IgD-negative memory B cell (primary cell): Measurements from ENCODE around the gene C17orf107. TPM values are rescaled to one million over a fixed set of nuclear protein-coding genes. Genes with fewer than 3 reads are reported as not detected.
"Not testable (repeated sequence)": the region's sequence is repeated elsewhere in the genome, so short reads cannot be mapped to it uniquely, and the experiment has no call there.

ENCODE experiments used
- H3K27ac Mint-ChIP-seq, 3 donors: one replicate each; pipeline ENCODE4 v1.8.0; 2020 to 2022; ENCODE audit warnings: mild to moderate bottlenecking in 3 of 3, mixed read lengths in 3 of 3, moderate library complexity in 1 of 3
- H3K27me3 Mint-ChIP-seq: one replicate; pipeline ENCODE4 v1.8.0; 2021; ENCODE audit warnings: mixed read lengths
- H3K36me3 Mint-ChIP-seq: one replicate; pipeline ENCODE4 v1.8.0; 2020; ENCODE audit warnings: mild to moderate bottlenecking, mixed read lengths
- H3K4me1 Mint-ChIP-seq, 3 donors: one replicate each; pipeline ENCODE4 v1.8.0; 2020 to 2022; ENCODE audit warnings: mixed read lengths in 3 of 3, mild to moderate bottlenecking in 1 of 3
- H3K4me3 Mint-ChIP-seq, 4 donors: one replicate each; pipeline ENCODE4 v1.8.0; 2020 to 2022; ENCODE audit warnings: mild to moderate bottlenecking in 4 of 4, mixed read lengths in 4 of 4, moderate library complexity in 3 of 4
- H3K9me3 Mint-ChIP-seq, 3 donors: one replicate each; pipeline ENCODE4 v1.8.0; 2020 to 2021; ENCODE audit warnings: mixed read lengths in 3 of 3, mild to moderate bottlenecking in 1 of 3
- polyA plus RNA-seq: library from polyadenylated mRNA; unstranded; fragments of 300-500 nt; fragmentation: Illumina TruSeq; gene quantifications from one replicate; pipeline ENCODE4 v1.2.3, GENCODE V29; 2021

The C17orf107 gene
- 1.0 TPM for polyA plus RNA-seq

GRCh38 chr17:4899341-4900230, at the start of gene C17orf107:
TSS of gene C17orf107 (plus strand) at chr17:4899536. CDS start at chr17:4899763, 227 bp downstream.
- Mint-ChIP-seq H3K36me3 (peaks cover 3% of the 10 kb centered on the region), H3K27me3 (no peaks in the 10 kb centered on the region), H3K9me3 (no peaks in the 10 kb centered on the region), H3K4me3 (peak within 1 kb of the TSS; percentile 91 to 98 (median 96)), H3K4me1 (peaks cover 17 to 22% (median 21%) of the 10 kb centered on the region in 3 donors), H3K27ac (peak within 1 kb of the TSS; percentile 86 to 99 (median 98))

- Mint-ChIP-seq H3K4me1 (peaks cover 12 to 27% (median 13%) of the 10 kb centered on the region in 3 donors), H3K9me3 (no peaks in the 10 kb centered on the region), H3K27ac (no peak overlapping the region), H3K36me3 (peaks cover 5% of the 10 kb centered on the region), H3K4me3 (no peak overlapping the region), H3K27me3 (no peaks in the 10 kb centered on the region)
Measured at GRCh38 chr17:4850246-4850645, 49.1 kb upstream of the C17orf107 start.

- Mint-ChIP-seq H3K4me1 (peaks cover 9 to 24% (median 10%) of the 10 kb centered on the region in 3 donors), H3K27ac (no peak overlapping the region)
Measured at GRCh38 chr17:4851084-4851483, 48.3 kb upstream of the C17orf107 start.

DNA sequence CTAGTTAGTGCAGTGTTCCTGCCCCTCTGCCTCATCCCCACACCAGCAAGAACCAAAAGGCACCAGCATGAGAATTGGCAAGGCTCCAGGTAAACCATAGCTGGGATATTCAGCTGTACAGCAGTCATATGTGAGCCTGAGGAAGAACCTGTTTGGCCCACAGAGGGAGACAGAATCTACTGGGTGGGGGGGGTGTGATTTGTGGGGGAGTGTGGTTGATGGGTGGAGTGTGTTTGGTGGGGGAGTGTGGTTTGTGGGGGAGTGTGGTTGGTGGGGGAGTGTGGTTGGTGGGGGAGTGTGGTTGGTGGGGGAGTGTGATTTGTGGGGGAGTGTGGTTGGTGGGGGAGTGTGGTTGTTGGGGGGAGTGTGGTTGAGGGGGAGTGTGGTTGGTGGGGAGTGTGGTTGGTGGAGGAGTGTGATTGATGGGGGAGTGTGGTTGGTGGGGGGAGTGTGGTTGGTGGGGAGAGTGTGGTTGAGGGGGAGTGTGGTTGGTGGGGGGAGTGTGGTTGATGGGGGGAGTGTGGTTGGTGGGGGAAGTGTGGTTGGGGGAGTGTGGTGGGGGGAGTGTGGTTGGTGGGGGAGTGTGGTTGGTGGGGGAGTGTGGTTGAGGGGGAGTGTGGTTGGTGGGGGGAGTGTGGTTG, 46.6 kb upstream of the C17orf107 start:
- Mint-ChIP-seq H3K4me3 (no peak overlapping the region), H3K27ac (no peak overlapping the region), H3K27me3 (no peaks in the 10 kb centered on the region), H3K4me1 (peaks cover 9 to 19% (median 11%) of the 10 kb centered on the region in 3 donors), H3K36me3 (peaks cover 5% of the 10 kb centered on the region), H3K9me3 (no peaks in the 10 kb centered on the region)

More at GRCh38 chr17:4851084-4851483, 48.3 kb upstream of the C17orf107 start:
- H3K36me3 Mint-ChIP-seq, result peaks cover 5% of the 10 kb centered on the region
- no peaks in the 10 kb centered on the region for H3K9me3 Mint-ChIP-seq
- H3K4me3 Mint-ChIP-seq, result no peak overlapping the region
- no peaks in the 10 kb centered on the region for H3K27me3 Mint-ChIP-seq

- H3K4me3 Mint-ChIP-seq, result no peak overlapping the region
Measured at GRCh38 chr17:4853208-4853671, 46.1 kb upstream of the C17orf107 start.

DNA sequence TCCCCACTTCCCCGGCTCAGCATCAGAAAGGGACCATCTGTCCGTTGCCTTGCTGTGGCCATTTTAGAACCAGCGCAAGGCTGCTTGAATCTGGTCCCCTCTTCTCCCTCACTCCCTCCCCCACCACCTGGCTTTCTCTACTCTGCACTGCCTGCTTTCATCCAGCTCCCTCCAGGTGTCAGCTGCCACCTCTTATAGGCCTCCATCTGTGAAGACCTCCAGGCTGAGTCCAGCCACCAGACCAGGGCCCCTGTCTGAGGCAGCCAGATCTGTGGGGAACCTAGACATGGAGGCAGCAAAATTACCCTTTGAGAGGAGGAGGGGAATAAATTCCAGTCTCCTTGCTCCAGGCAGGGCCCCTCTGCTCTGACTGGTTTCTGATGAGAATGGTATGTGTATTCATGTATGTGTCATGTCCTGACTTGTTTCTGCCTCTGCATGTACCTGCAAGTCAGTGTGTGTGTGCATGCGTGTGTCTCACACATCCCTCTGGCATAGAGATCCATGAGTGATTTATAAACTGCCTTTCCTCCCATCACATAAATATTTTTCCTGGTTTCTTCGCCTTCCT, 45.1 kb upstream of the C17orf107 start:
- no peak overlapping the region for H3K4me3 Mint-ChIP-seq
- H3K27ac Mint-ChIP-seq, result peak overlapping the region in 1 of 3 donors; percentile 7
- H3K9me3 Mint-ChIP-seq, result no peaks in the 10 kb centered on the region
- H3K4me1 Mint-ChIP-seq, result peaks cover 8 to 20% (median 14%) of the 10 kb centered on the region in 3 donors
- H3K36me3 Mint-ChIP-seq, result peaks cover 5% of the 10 kb centered on the region
- H3K27me3 Mint-ChIP-seq, result no peaks in the 10 kb centered on the region

More at GRCh38 chr17:4853208-4853671, 46.1 kb upstream of the C17orf107 start:
- Mint-ChIP-seq H3K27me3 (no peaks in the 10 kb centered on the region), H3K27ac (peak overlapping the region in 1 of 3 donors; percentile 7), H3K4me1 (peaks cover 9 to 19% (median 14%) of the 10 kb centered on the region in 3 donors), H3K9me3 (no peaks in the 10 kb centered on the region), H3K36me3 (peaks cover 5% of the 10 kb centered on the region)

DNA sequence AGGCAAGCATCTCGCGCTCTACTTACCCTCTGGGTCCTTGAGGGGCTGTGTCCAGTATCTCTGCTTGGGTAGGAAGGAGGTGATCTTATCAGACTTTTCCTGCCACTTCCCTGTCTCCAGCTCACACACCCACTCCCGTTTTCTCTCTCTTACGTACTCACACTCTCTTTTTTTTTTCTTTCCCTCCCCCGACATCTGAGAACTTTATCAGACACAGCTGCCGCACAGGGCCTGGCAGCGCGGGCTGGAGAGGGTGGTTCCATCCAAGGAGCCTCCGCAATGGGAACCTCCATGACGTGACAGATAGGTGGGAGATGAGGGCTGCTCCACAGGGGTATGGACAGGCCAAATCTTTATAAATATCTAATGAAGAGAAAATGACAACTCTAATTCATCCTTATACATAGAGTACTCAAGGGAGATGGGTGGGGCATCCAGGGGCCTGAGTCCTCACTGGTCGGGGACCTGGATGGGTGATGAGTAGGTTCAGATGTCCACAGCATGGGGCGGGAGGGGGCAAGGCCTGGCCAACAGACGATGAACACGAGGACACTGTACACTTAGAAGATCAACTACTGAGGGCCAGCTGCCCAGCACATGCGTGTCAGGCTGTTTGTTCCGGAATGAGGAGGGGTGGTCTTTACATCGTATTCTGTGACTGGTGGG, 42.9 kb upstream of the C17orf107 start:
- H3K4me1 Mint-ChIP-seq, result peaks cover 8 to 10% (median 9%) of the 10 kb centered on the region in 3 donors

DNA sequence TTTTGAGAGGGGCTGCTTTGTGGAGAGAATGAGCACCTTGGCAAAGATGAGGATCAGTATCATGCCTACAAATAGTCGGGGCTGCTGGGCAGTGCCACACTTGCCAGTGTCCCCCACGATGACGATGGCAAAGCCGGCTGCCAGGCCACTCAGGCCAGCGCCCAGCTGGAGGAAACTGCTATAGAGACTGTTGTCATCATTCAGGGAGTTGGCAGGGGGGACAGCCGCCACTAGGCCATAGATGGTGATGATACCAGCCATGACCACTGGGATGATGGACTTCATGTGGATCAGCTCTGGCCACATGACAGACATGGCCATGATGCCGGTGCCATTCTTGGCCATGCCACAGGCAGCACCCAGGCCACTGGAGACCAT, 42.4 kb upstream of the C17orf107 start:
- Mint-ChIP-seq H3K4me1 (peaks cover 8 to 10% (median 8%) of the 10 kb centered on the region in 3 donors), H3K4me3 (no peak overlapping the region), H3K27ac (no peak overlapping the region), H3K27me3 (no peaks in the 10 kb centered on the region), H3K9me3 (no peaks in the 10 kb centered on the region), H3K36me3 (peaks cover 3% of the 10 kb centered on the region)

More for the DNA sequence above, 42.9 kb upstream of the C17orf107 start:
- Mint-ChIP-seq H3K4me3 (no peak overlapping the region), H3K27ac (no peak overlapping the region), H3K36me3 (peaks cover 3% of the 10 kb centered on the region), H3K9me3 (no peaks in the 10 kb centered on the region), H3K27me3 (no peaks in the 10 kb centered on the region)

DNA sequence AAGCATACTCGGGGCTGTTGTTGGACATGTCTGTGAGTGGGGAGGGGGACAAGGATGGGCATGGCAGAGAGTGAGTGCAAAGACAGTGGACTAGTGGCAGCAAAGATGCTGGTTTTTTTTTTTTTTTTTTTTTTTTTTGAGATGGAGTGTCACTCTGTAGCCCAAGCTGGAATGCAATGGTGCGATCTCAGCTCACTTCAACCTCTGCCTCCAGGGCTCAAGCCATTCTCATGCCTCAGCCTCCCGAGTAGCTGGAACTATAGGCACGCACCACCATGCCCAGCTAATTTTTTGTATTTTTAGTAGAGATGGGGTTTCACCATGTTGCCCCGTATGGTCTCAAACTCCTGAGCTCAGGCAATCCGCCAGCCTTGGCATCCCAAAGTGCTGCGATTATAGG, 42.0 kb upstream of the C17orf107 start:
- H3K4me3 Mint-ChIP-seq, H3K27me3 Mint-ChIP-seq, H3K27ac Mint-ChIP-seq, H3K9me3 Mint-ChIP-seq, H3K36me3 Mint-ChIP-seq, H3K4me1 Mint-ChIP-seq: not testable (repeated sequence)

GRCh38 chr17:4858068-4858881, 41.1 kb upstream of the C17orf107 start:
- Mint-ChIP-seq H3K27ac (no peak overlapping the region), H3K27me3 (no peaks in the 10 kb centered on the region), H3K36me3 (peaks cover 3% of the 10 kb centered on the region), H3K9me3 (no peaks in the 10 kb centered on the region), H3K4me1 (peaks cover 5 to 7% (median 5%) of the 10 kb centered on the region in 3 donors), H3K4me3 (no peak overlapping the region)

DNA sequence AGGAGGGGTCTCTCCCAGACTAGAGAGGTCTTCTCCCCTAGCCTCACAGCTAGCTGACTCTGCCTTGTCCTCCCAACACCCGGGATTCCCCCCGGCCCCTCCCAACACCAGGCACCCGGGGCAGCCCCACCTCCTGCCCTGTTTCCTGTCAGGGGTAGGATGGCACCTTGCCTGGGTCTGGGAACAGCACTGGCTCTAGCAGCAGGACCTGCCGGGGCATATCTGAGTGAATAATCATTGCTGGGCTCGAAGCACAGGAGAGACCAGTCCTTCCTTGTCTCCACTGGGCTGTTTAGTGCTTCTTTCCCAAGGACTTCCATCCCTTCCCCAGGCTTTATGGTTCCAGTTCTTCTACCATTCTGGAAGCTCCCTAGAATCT, 40.5 kb upstream of the C17orf107 start:
- no peak overlapping the region for H3K27ac Mint-ChIP-seq
- no peaks in the 10 kb centered on the region for H3K9me3 Mint-ChIP-seq
- no peak overlapping the region for H3K4me3 Mint-ChIP-seq
- peaks cover 5 to 7% (median 5%) of the 10 kb centered on the region in 3 donors for H3K4me1 Mint-ChIP-seq
- no peaks in the 10 kb centered on the region for H3K27me3 Mint-ChIP-seq
- peaks cover 3% of the 10 kb centered on the region for H3K36me3 Mint-ChIP-seq

DNA sequence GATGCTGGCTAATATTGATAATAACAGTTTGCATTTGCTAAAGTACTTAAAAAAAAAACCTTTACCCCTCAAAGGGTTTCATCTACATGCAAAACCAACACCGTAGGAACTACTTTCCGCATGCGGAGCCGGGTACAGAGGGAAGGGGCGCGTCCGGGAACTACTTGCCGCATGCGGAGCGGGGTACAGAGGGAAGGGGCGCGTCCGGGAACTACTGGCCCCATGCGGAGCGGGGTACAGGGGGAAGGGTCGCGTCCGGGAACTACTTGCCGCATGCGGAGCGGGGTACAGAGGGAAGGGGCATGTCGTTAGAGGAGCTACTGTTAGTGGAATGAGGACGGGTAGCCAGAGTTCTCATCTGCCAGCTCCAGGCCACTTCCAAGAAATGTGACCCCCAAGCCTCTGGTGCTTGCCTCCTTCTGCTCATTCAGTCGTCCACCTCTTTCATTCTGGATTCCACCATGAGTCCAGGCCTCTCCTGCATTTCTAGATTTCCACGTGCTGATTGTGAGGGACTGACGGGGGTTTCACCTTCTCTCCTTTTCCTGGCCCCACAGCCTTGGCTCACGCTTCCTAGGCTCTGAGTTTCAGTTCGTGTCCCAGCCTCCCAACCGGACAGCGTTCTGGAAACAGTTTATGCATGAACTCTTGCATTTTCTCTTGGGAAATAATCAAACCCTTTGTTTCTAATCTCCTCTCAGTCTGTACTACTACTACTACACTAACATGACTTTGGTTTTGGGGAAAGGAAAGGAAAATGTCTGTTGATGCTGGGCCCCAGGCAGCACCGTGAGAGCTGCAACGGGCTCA, 39.3 kb upstream of the C17orf107 start:
- peaks cover 1 to 5% (median 4%) of the 10 kb centered on the region in 3 donors for H3K4me1 Mint-ChIP-seq
- no peaks in the 10 kb centered on the region for H3K36me3 Mint-ChIP-seq
- peak overlapping the region in 1 of 4 donors; percentile 57 for H3K4me3 Mint-ChIP-seq
- H3K9me3 Mint-ChIP-seq, result no peaks in the 10 kb centered on the region
- no peaks in the 10 kb centered on the region for H3K27me3 Mint-ChIP-seq
- H3K27ac Mint-ChIP-seq, result no peak overlapping the region

DNA sequence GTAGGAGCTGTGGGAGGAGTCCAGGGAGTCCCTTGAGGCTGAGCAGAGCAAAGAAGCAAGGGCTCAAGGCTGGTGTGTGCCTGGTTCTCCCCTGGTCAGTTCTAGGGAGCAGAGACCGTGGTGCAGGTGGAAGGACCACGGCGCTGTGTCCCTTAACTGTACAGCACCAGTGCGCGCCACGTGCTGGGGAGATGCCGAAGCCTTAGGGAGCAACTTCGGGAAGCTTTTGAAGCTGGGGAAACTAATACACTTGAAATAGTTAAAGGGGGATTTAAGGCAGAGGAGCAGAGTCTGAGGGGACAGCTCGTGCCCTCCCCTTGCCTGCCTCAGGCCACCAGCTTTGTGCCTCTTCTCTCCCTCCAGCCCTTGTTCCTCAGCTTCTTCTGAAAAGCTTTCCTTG, 38.7 kb upstream of the C17orf107 start:
- Mint-ChIP-seq H3K4me1 (peaks cover 1 to 5% (median 4%) of the 10 kb centered on the region in 3 donors), H3K9me3 (no peaks in the 10 kb centered on the region), H3K27ac (no peak overlapping the region), H3K27me3 (no peaks in the 10 kb centered on the region), H3K36me3 (no peaks in the 10 kb centered on the region), H3K4me3 (peak overlapping the region in 1 of 4 donors; percentile 57)
